GM19372 (cell line): ENCODE results near the gene PRDM16.
"Not testable (repeated sequence)": the region's sequence is repeated elsewhere in the genome, so short reads cannot be mapped to it uniquely, and the experiment has no call there.

ENCODE experiments used
- ATAC-seq: cut with Tn5 transposase; IDR thresholded peaks from one replicate; pipeline ENCODE4 v1.9.1; 2021; ENCODE audit warnings: mild to moderate bottlenecking, low read depth, moderate library complexity; ENCODE audit not compliant: unreplicated experiment

PRDM16 gene

DNA sequence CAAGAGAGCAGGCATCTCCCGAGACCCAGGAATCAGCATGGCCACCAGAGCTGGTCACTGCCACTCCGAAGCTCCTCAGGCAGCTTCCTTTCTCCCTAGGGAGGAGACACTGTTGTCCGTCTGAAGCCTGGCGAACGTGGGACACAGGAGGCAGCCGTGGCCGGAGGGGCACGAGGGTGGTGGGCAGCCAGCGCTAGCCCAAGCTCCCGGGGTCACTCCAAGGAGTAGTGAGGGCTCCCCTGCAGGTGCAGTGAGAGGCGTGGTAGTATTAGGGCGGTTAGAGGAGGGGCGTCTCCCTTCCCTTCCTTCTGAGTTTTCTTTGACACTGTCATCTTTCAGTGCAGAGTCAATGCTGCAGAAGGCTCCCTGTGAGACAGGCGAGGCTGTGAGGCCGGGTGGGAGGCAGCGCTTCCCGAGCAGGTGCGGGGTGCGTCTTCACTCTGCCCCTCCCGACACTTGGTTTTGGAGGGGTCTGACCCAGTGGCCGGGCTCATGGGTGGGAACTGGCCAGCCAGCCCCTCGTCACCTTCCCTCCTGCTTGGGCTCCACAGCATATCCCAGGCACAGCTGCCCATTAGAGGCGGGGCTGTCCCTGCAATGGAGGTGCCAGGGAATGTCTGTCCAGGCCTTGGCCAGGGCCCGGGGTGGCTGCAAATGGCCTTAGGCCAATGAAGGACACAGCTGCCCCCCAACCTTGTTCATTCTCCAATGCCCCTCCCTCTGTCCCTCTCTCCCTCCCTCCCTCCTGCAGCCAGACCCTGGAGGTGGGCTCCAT is 213.8 kb downstream of the PRDM16 start:
- no peak for ATAC-seq

- no peak for ATAC-seq
Measured at GRCh38 chr1:3283849-3284248, 214.8 kb downstream of the PRDM16 start.

- no peak for ATAC-seq
Measured at GRCh38 chr1:3284691-3285090, 215.7 kb downstream of the PRDM16 start.

DNA sequence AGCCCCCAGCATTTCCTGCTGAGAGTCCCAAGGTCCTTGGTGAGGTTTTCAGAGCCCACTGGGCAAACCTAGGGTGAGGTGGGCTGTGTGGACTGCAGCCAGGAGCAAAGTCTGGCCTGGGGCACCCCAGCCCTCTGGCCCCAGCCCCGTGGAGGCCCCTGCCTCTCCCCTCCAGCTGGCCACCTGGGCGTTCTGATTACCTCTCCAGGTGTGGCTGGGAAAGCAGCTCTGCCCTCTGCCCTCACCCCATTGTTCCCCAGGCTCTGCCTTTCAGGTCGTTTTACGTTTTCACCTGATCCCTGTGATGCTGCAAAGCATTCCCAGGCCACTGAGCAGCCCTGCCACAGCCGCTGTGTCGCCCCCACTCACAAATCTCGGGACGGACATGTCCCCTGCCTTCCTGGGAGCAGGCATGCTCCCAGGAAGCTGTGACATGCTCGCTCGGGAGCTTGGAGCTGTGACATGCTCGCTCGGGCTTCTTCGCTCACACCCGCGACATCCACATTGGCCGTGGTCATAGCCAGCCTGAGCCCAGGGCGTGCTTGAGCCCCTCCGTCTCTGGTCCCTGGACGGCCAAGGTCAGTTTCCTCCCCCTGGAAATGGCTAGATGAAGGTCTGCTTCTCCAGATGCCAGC is 216.2 kb downstream of the PRDM16 start:
- no peak for ATAC-seq

DNA sequence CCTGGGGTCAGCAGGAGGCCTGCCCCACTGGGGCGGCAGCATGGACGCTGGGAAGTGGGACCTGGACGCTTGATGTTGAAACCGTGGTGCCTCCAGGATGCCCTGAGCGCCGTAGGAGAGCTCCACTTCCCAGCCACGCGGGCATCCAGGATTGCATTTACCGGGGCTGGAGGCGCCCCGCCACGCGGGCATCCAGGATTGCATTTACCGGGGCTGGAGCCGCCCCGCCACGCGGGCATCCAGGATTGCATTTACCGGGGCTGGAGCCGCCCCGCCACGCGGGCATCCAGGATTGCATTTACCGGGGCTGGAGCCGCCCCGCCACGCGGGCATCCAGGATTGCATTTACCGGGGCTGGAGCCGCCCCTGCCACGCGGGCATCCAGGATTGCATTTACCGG is 218.1 kb downstream of the PRDM16 start:
- ATAC-seq = not testable (repeated sequence)

DNA sequence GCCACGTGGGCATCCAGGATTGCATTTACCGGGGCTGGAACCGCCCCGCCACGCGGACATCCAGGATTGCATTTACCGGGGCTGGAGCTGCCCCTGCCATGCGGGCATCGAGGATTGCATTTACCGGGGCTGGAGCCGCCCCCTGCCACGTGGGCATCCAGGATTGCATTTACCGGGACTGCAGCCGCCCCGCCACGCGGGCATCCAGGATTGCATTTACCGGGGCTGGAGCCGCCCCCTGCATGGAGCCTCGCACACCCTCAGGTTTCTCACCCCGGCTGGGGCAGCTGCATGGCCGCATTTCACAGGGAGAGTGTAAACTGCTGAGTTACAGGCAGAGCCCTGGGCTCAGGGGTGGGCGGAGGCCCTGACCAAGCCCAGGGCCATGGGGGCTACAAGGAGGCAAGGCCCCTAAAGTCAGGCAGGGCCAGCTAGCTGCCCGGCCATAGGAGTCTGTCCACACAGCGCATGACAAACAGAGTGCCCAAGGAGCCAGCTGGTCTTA is 218.7 kb downstream of the PRDM16 start:
- ATAC-seq = no peak

DNA sequence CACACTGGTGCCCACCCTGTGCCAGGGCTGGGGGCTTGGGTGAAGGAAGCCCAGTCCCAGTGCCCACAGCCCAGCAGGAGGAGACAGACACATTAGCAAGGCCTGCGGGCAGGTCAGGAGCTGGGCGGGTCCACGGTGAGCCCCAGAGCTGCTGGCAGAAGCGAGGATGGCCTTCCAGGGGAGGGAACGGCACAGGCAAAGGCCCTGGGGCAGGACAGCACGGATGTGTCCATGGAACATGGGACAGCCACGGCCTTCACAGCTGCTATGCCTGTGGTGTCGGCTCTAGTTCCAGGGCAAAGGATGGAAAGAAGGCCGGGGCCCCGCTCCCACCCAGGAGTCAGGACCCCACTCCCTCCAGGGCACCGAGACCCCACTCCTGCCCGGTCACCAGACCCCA is 220.5 kb downstream of the PRDM16 start:
- ATAC-seq = no peak

DNA sequence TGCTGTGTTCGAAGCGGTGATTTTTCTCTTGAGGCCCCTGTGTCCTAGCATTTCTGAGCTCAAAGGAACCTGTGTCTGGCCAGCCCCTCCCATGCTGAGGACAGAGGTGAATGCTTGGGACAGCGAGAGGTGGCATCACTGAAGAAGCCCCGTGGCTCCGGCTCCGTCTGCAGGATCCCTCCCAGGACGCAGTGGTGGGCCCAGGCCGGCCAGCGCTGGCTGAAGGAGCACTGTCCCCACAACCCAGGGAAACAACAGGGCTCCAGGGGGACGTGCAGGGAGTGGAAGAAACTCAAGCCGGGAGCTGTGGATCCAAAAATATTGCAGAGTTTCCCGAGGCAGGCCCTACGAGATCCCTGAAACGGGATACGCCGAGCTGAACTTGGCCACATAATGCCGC is 221.4 kb downstream of the PRDM16 start:
- no peak for ATAC-seq

GRCh38 chr1:3290915-3291314 is 221.9 kb downstream of the PRDM16 start:
- ATAC-seq = no peak

DNA sequence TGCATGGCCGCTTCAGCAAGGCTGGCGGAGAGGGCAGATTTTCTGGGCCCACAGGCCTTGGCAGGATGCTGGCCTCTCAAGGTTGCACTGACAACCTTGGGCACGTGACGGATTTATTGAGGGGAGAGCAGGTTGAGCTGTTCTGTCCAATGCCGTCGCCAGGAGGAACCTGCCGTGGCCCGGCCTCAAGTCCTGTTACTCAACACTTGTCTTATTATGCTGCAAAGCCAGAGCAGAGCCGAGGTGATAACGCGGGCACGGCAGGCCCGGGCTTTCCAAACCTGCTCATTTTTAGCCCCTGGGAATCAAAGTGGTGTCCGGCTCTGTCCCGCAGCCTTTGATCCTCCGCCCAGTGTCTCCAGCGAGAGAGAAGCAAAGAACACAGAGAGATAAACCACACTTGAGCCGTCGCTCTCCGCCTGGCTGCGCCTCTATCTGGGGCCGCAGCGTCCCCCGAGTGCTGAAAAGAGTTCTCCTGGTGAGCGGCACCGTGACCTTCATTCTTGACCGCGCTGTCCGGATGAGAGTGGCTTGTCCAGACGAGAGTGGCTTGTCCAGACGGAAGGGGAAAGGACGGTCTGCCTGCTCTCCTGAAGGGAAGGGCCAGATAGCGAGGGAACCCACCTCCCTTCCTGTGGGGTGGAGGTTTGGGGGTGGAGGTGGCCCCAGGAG is 223.2 kb downstream of the PRDM16 start:
- ATAC-seq = no peak

GRCh38 chr1:3292868-3293562 is 224.0 kb downstream of the PRDM16 start:
- ATAC-seq = no peak

DNA sequence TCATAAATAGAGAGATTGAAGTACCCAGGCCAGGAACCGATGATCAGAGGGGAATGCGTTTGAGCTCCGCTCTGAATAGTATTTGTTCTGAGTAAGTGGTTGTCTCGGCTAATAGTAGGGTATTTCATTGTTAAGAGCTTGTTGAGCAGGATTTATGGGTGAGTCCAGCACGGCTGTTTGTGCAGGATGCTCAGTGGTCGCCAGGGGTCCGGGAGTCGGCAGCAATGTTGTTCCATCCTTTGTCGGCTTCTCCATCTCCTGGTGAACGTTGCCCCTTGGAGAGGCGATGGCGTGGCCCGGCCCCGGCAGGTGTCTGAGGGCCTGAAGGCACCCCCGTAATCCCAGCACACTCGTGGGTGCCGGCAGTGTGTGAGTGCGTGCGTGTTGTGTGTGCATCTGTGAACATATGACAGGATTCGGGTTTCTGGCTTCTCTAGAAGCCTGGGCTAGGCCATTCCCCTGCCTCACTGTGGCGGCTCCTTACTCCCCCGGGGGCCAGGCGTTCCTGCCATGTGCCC is 224.6 kb downstream of the PRDM16 start:
- no peak for ATAC-seq

DNA sequence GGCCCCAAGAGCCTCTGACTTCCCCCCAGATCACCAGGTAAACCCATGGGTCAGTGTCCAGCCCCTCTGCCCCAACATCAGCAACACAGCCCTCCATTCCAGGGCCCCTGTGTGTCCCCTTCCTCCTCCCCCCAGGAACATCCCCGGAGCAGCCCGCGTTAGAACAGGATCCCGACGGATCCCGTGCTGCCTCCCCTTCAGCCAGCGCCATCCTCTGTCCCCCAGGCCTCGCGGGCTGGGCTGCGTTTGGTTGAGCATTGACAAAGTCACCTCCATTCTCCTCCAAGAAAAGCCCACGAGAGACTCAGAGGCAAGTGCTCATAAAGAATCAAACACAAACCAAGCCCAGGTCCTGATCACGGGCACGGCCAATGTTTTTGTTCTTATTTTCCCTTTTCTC is 225.4 kb downstream of the PRDM16 start:
- ATAC-seq = no peak

DNA sequence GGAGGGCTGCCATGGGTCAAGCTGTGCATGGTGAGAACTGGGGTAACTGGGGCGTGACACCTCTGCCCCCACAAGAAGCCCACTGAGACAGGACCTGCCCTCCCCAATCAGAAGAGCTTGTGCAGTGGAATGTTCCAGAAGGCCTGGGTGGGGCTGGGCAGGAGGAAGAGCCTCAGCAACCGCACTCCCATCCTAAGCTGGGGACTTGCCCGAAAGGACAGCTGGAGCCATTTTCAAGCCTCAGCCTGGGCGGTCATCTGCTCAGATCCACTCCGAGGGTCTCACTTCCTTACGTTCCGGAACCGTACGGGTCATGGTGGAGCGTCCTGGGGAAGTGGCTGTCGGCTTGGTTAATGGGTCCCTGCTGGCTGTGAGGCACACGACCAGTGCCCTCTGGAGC is 226.8 kb downstream of the PRDM16 start:
- no peak for ATAC-seq

GRCh38 chr1:3296326-3296725 is 227.3 kb downstream of the PRDM16 start:
- ATAC-seq = no peak

GRCh38 chr1:3296826-3297225 is 227.8 kb downstream of the PRDM16 start:
- no peak for ATAC-seq

GRCh38 chr1:3297756-3298155 is 228.8 kb downstream of the PRDM16 start:
- ATAC-seq = no peak

DNA sequence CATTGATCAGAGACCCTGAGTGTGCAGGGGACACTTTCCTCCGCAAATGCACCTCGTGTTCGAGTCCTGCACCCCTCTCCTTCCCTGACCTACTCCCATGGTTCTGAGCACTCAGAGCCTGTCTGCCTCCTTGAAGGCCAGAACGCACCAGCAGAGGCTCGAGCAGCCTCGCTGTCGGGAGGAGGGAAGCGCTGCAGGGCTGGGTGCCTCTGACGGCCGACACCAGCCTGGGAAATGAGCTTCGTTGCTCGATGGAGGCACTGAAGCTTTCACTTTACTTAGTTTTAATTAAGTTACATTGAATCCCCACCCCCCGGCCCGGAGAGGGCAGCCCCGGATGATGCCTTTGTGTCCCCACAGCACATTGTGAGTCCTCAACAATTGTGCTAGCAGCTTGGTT is 229.2 kb downstream of the PRDM16 start:
- ATAC-seq = no peak

DNA sequence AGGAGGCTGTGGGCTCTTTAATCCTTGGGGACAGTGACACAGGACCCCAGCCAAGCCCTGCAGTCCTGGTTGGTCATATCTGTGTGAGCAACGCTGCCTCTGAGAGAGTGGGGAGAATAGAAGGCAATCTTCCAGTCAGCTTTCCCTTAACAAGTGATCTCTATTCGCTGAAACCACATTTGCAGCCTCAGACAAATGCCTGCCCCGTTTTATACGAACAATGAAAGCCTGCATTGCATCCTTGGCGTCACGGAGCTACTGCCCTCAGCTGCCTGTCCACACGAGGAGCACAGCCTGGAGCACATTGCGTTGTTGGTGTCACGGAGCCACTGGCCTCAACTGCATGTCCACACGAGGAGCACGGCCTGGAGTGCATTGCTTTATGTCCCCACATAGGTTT is 235.2 kb downstream of the PRDM16 start:
- no peak for ATAC-seq

GRCh38 chr1:3304692-3305091 is 235.7 kb downstream of the PRDM16 start:
- no peak for ATAC-seq

- no peak for ATAC-seq
Measured at GRCh38 chr1:3305156-3305555, 236.2 kb downstream of the PRDM16 start.
